ENCODE data around the gene CEP89.

DNA sequence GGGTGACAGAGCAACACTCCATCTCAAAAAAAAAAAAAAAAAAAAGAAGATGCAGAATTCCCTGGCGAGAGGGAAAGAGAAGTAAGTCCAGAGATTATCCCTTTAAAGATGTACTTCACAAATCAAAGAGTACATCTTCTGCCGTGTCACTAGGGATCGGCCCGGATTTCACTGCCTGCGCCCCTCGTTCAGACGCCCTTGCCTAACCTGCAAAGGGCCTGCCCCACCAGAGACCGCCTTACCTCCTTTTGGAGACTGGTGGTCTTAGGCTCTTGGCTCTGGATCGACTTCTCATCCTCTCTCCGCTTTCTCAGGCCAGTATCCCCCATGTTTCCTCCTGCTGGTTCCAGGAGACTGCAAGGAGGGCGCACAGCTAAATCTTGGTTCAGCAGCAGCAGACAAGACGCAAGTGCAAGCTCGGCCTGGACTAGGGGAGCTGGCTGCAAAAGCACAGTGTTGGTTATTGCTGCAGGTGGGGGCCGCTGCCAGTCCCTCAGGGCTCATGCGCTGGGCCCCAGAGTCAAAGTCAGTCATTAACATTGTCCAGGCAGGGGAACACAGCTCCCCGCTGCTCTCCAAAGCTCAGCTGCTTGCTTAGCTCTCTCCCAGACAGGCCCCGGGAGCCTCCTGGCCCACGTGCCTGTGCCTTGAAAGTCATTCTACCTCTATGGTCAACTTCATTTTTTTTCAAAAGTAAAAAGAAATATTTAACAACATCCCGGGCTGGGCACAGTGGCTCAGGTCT lies 103.4 kb downstream of the CEP89 start:
- no peak for TF ChIP-seq CTCF (IDR thresholded peaks at IDR 0.05; ENCODE audit: low read depth, low read length, poor library complexity, severe bottlenecking)
- no peak for TF ChIP-seq EZH2phosphoT487 (IDR thresholded peaks at IDR 0.05; ENCODE audit: borderline replicate concordance, low read length)

All from DOHH2 (cell line).